GM12865 (cell line): ENCODE data around the gene LOXL3.
A peak's percentile ranks its signal among the peaks of the same experiment; 100 is the strongest.

Source experiments
- DNase-seq: peaks from one replicate; pipeline ENCODE4 v3.0.0; 2010; ENCODE audit warnings: low read depth
- H3K4me3 ChIP-seq: 2 replicates; pipeline ENCODE4 v1.5.1; 2011; ENCODE audit warnings: mild to moderate bottlenecking, low read depth, low read length, control low read depth
- CTCF ChIP-seq: IDR thresholded peaks from 2 replicates; pipeline ENCODE4 v1.5.1; 2011; ENCODE audit warnings: low read length, control low read depth, low read depth, inconsistent platforms; ENCODE audit not compliant: insufficient read depth; ENCODE audit errors: missing control alignments

The LOXL3 gene

GRCh38 chr2:74534411-74534810, 19.3 kb downstream of the LOXL3 start:
- TF ChIP-seq CTCF = no peak
- DNase-seq = no peak

DNA sequence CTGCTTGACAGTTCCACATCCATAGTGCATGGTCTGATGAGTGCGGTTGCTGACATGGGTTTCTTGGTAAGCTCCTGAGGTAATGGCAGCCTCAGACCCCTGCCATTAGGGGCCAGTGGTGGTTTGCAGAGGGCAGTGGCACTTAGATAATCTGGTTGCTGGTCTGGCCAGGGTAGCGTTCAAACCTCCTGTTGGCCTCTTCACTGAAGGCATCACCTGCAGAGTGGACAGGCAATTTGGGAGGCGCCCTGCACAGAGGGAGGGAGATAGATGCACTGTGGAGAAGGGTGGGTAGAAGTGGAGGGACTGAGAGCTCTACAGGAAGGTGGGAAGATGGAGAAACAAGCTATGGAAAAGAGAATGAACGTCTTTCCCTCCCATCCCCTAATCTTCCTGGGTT, 20.3 kb downstream of the LOXL3 start:
- DNase-seq = no peak
- no peak for TF ChIP-seq CTCF
- H3K4me3 ChIP-seq = no peak overlapping the region

More at GRCh38 chr2:74534411-74534810, 19.3 kb downstream of the LOXL3 start:
- H3K4me3 ChIP-seq = no peak overlapping the region

- no peak overlapping the region for H3K4me3 ChIP-seq
- peak; percentile 65 for DNase-seq
- peak; percentile 22 for TF ChIP-seq CTCF
Observed at GRCh38 chr2:74532222-74532621, 21.5 kb downstream of the LOXL3 start.

GRCh38 chr2:74531666-74532065, 22.1 kb downstream of the LOXL3 start:
- TF ChIP-seq CTCF = no peak
- DNase-seq = no peak
- H3K4me3 ChIP-seq = peak overlapping the region; percentile 95

DNA sequence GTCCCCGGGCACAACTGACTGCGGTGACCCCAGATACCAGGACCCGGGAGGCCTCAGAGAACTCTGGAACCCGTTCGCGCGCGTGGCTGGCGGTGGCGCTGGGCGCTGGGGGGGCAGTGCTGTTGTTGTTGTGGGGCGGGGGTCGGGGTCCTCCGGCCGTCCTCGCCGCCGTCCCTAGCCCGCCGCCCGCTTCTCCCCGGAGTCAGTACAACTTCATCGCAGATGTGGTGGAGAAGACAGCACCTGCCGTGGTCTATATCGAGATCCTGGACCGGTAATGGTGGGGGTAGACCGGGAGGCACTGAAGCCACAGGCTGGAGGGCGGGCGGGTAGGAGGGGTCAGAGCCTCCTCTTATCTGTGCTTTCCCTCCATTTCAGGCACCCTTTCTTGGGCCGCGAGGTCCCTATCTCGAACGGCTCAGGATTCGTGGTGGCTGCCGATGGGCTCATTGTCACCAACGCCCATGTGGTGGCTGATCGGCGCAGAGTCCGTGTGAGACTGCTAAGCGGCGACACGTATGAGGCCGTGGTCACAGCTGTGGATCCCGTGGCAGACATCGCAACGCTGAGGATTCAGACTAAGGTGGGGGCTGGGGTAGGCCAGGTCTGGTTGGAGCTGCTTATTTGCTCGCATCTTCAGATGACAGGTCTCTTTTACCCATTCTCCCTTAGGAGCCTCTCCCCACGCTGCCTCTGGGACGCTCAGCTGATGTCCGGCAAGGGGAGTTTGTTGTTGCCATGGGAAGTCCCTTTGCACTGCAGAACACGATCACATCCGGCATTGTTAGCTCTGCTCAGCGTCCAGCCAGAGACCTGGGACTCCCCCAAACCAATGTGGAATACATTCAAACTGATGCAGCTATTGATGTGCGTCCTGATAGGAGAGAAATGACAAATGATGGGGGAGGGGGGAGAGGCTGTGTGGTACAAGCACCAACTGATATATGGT, 23.2 kb downstream of the LOXL3 start:
- TF ChIP-seq CTCF = no peak
- DNase-seq = peak; percentile 90

GRCh38 chr2:74529357-74530238, 24.1 kb downstream of the LOXL3 start, which contains the start of the genes AUP1 and HTRA2:
Gene AUP1, minus strand, starts transcription at chr2:74529706. Its CDS starts 77 bp downstream, at chr2:74529629.
Gene HTRA2, plus strand, starts transcription at chr2:74529933. Its CDS starts 74 bp downstream, at chr2:74530007.
- peak; percentile 100 for DNase-seq
- peak within 1 kb of the TSS; percentile 95 for H3K4me3 ChIP-seq
- TF ChIP-seq CTCF = no peak

More for the DNA sequence above, 23.2 kb downstream of the LOXL3 start:
- peak overlapping the region; percentile 95 for H3K4me3 ChIP-seq
